ENCODE measurements around the gene FZD10.

The FZD10 gene

GRCh38 chr12:130136509-130137039, 25.7 kb upstream of the FZD10 start:
- TF ChIP-seq TAF1 (IDR thresholded peaks at IDR 0.05; ENCODE audit: borderline replicate concordance, insufficient read depth, low read length) (no peak), POLR2AphosphoS5 (IDR thresholded peaks at IDR 0.05; ENCODE audit: low read depth, low read length) (no peak), FOXP2 (optimal IDR thresholded peaks at IDR 0.05; ENCODE audit: borderline replicate concordance, extremely low read depth, extremely low read length, insufficient read depth) (no peak), SIN3A (IDR thresholded peaks at IDR 0.05; ENCODE audit: borderline replicate concordance, insufficient read depth, low read length) (no peak), REST (IDR thresholded peaks at IDR 0.05; ENCODE audit: insufficient read depth in 1 of 2, low read depth in 2 of 2, low read length in 2 of 2) (no peak)

GRCh38 chr12:130137040-130138018, 24.9 kb upstream of the FZD10 start:
- TF ChIP-seq REST (IDR thresholded peaks at IDR 0.05; ENCODE audit: insufficient read depth in 1 of 2, low read depth in 2 of 2, low read length in 2 of 2) (no peak), FOXP2 (optimal IDR thresholded peaks at IDR 0.05; ENCODE audit: borderline replicate concordance, extremely low read depth, extremely low read length, insufficient read depth) (no peak), POLR2AphosphoS5 (IDR thresholded peaks at IDR 0.05; ENCODE audit: low read depth, low read length) (no peak), SIN3A (IDR thresholded peaks at IDR 0.05; ENCODE audit: borderline replicate concordance, insufficient read depth, low read length) (no peak), TAF1 (IDR thresholded peaks at IDR 0.05; ENCODE audit: borderline replicate concordance, insufficient read depth, low read length) (no peak)

GRCh38 chr12:130138478-130138877, 23.8 kb upstream of the FZD10 start:
- no peak for TF ChIP-seq REST (IDR thresholded peaks at IDR 0.05; ENCODE audit: insufficient read depth in 1 of 2, low read depth in 2 of 2, low read length in 2 of 2)
- TF ChIP-seq POLR2AphosphoS5 (IDR thresholded peaks at IDR 0.05; ENCODE audit: low read depth, low read length): no peak
- TF ChIP-seq SIN3A (IDR thresholded peaks at IDR 0.05; ENCODE audit: borderline replicate concordance, insufficient read depth, low read length): no peak
- no peak for TF ChIP-seq FOXP2 (optimal IDR thresholded peaks at IDR 0.05; ENCODE audit: borderline replicate concordance, extremely low read depth, extremely low read length, insufficient read depth)
- TF ChIP-seq TAF1 (IDR thresholded peaks at IDR 0.05; ENCODE audit: borderline replicate concordance, insufficient read depth, low read length): no peak

- no peak for TF ChIP-seq POLR2AphosphoS5 (IDR thresholded peaks at IDR 0.05; ENCODE audit: low read depth, low read length)
- TF ChIP-seq FOXP2 (optimal IDR thresholded peaks at IDR 0.05; ENCODE audit: borderline replicate concordance, extremely low read depth, extremely low read length, insufficient read depth): no peak
Observed at GRCh38 chr12:130139567-130140421, 22.5 kb upstream of the FZD10 start.

- TF ChIP-seq POLR2AphosphoS5 (IDR thresholded peaks at IDR 0.05; ENCODE audit: low read depth, low read length) (no peak), SIN3A (IDR thresholded peaks at IDR 0.05; ENCODE audit: borderline replicate concordance, insufficient read depth, low read length) (no peak), FOXP2 (optimal IDR thresholded peaks at IDR 0.05; ENCODE audit: borderline replicate concordance, extremely low read depth, extremely low read length, insufficient read depth) (no peak), TAF1 (IDR thresholded peaks at IDR 0.05; ENCODE audit: borderline replicate concordance, insufficient read depth, low read length) (no peak), REST (IDR thresholded peaks at IDR 0.05; ENCODE audit: insufficient read depth in 1 of 2, low read depth in 2 of 2, low read length in 2 of 2) (no peak)
Observed at GRCh38 chr12:130141105-130141504, 21.2 kb upstream of the FZD10 start.
